Endothelial cell of umbilical vein (primary cell): ENCODE results near the gene GRAMD4. TPM values are rescaled to one million over a fixed set of nuclear protein-coding genes. Genes with fewer than 3 reads are reported as not detected.

Experiments used
- BruUV-seq: library from RNA; stranded (reverse); fragments of 400-500 nt; replicated peaks from 2 replicates; lab custom pipeline; 2021; lab: Mats Ljungman, UMichigan
- CTCF ChIA-PET: fragments of 300-600, 350-600 bp; sonication (Branson Sonifier 250); formaldehyde crosslinking; loops from one replicate; lab custom pipeline; 2021; ENCODE audit warnings: antibody characterized with exemption, inconsistent platforms; lab: Charles Lee
- POLR2A ChIA-PET: fragments of 300-600, 350-600 bp; sonication (Branson Sonifier 250); formaldehyde crosslinking; loops from one replicate; lab custom pipeline; 2021; ENCODE audit warnings: antibody characterized with exemption, inconsistent platforms; lab: Charles Lee
- DNase-seq: peaks from one replicate; pipeline ENCODE4 v3.0.0-alpha.2; 2011; ENCODE audit warnings: low read depth, low spot score
- FAIRE-seq: peaks from 2 replicates; lab custom pipeline; 2011; peaks lifted over from hg19 to GRCh38; lab: Jason Lieb, UNC
- H2AFZ ChIP-seq: 2 replicates; pipeline ENCODE4 v1.6.0; 2012; ENCODE audit warnings: low read depth, low read length, control low read depth, inconsistent platforms
- H3K27ac ChIP-seq: 2 replicates; pipeline ENCODE4 v1.5.1; 2011; ENCODE audit warnings: low read depth, mild to moderate bottlenecking, control low read depth, low read length, moderate library complexity; ENCODE audit not compliant: insufficient read depth
- H3K27me3 ChIP-seq, 2 experiments: 2 replicates each; pipeline versions ENCODE4 v1.6.0 to v1.6.1; 2011; ENCODE audit warnings: low read length in 2 of 2, mixed read lengths in 1 of 2; ENCODE audit not compliant: control insufficient read depth in 2 of 2, insufficient read depth in 2 of 2
- H3K36me3 ChIP-seq, 2 experiments: 2 replicates in 1 of 2; 3 replicates in 1 of 2; pipeline ENCODE4 v1.5.1; 2011; ENCODE audit warnings: low read length in 2 of 2, mild to moderate bottlenecking in 1 of 2, moderate library complexity in 1 of 2; ENCODE audit not compliant: control insufficient read depth in 2 of 2, insufficient read depth in 2 of 2; ENCODE audit errors: extremely low read depth in 1 of 2
- H3K4me1 ChIP-seq: 3 replicates; pipeline ENCODE4 v1.5.1; 2011; ENCODE audit warnings: mild to moderate bottlenecking, low read length; ENCODE audit not compliant: control insufficient read depth, insufficient read depth; ENCODE audit errors: extremely low read depth
- H3K4me2 ChIP-seq: 2 replicates; pipeline ENCODE4 v1.6.1; 2011; ENCODE audit warnings: low read length, control low read depth, mixed read lengths; ENCODE audit not compliant: insufficient read depth
- H3K4me3 ChIP-seq, 3 experiments: fragments of 200-600 bp in 1 of 3; sonication (generic), shearing (Covaris generic) in 1 of 3; replicated peaks in 1 of 3; 2 replicates each; pipeline ENCODE4 v1.5.1; 2011 to 2016; ENCODE audit warnings: control low read depth in 3 of 3, low read length in 3 of 3, mild to moderate bottlenecking in 2 of 3, inconsistent platforms in 1 of 3, low read depth in 1 of 3, moderate library complexity in 1 of 3; ENCODE audit not compliant: insufficient read depth in 1 of 3
- H3K79me2 ChIP-seq: 2 replicates; pipeline ENCODE4 v1.6.0; 2012; ENCODE audit warnings: low read length, inconsistent platforms; ENCODE audit not compliant: control insufficient read depth, insufficient read depth
- H3K9ac ChIP-seq: replicated peaks from 2 replicates; pipeline ENCODE3; 2011; ENCODE audit warnings: low read length, control low read depth; ENCODE audit not compliant: insufficient read depth; ENCODE audit errors: extremely low read depth
- H3K9me1 ChIP-seq: replicated peaks from 3 replicates; pipeline ENCODE4 v1.6.0; 2011; ENCODE audit warnings: mild to moderate bottlenecking, low read length; ENCODE audit not compliant: control insufficient read depth, insufficient read depth; ENCODE audit errors: extremely low read depth
- H3K9me3 ChIP-seq: replicated peaks from 2 replicates; pipeline ENCODE4 v1.5.1; 2012; ENCODE audit warnings: low read length, inconsistent platforms; ENCODE audit not compliant: control insufficient read depth, insufficient read depth
- H4K20me1 ChIP-seq: replicated peaks from 2 replicates; pipeline ENCODE3; 2011; ENCODE audit warnings: mild to moderate bottlenecking, low read length; ENCODE audit not compliant: control insufficient read depth, insufficient read depth; ENCODE audit errors: extremely low read depth
- CTCF ChIP-seq, 2 donors: IDR thresholded peaks; 1 replicate in 1 of 2; 2 replicates in 1 of 2; pipeline ENCODE4 v1.5.1; 2011; ENCODE audit warnings: low read length in 2 of 2, mild to moderate bottlenecking in 2 of 2, moderate library complexity in 2 of 2, control low read depth in 1 of 2, inconsistent platforms in 1 of 2, low read depth in 1 of 2; ENCODE audit not compliant: insufficient read depth in 1 of 2; ENCODE audit errors: extremely low read depth in 1 of 2
- EZH2 ChIP-seq: IDR thresholded peaks from 2 replicates; pipeline ENCODE4 v1.6.1; 2012; ENCODE audit warnings: borderline replicate concordance, low read depth, mild to moderate bottlenecking, moderate library complexity, low read length, inconsistent platforms; ENCODE audit not compliant: severe bottlenecking
- FOS ChIP-seq: IDR thresholded peaks from 2 replicates; pipeline ENCODE4 v1.6.1; 2011; ENCODE audit warnings: mild to moderate bottlenecking, low read length, moderate library complexity, borderline replicate concordance; ENCODE audit not compliant: insufficient read depth
- GATA2 ChIP-seq: IDR thresholded peaks from 2 replicates; pipeline ENCODE4 v1.7.0; 2011; ENCODE audit warnings: low read depth, mild to moderate bottlenecking, moderate library complexity, mixed read lengths, low read length; ENCODE audit not compliant: insufficient read length, insufficient read depth
- JUN ChIP-seq: IDR thresholded peaks from 2 replicates; pipeline ENCODE4 v1.6.1; 2011; ENCODE audit warnings: borderline replicate concordance, low read depth; ENCODE audit not compliant: insufficient read length, insufficient read depth
- MAX ChIP-seq: IDR thresholded peaks from 2 replicates; pipeline ENCODE4 v1.6.1; 2011; ENCODE audit not compliant: insufficient read depth, insufficient read length
- MYC ChIP-seq: IDR thresholded peaks from one replicate; pipeline ENCODE4 v1.6.1; 2011; ENCODE audit warnings: mild to moderate bottlenecking, low read depth, low read length
- POLR2A ChIP-seq: IDR thresholded peaks from 2 replicates; pipeline ENCODE4 v1.6.1; 2012; ENCODE audit warnings: low read depth, mild to moderate bottlenecking, control low read depth, low read length
- POLR2AphosphoS5 ChIP-seq: IDR thresholded peaks from 2 replicates; pipeline ENCODE4 v1.6.1; 2012; ENCODE audit warnings: low read depth, mild to moderate bottlenecking, control low read depth, low read length, moderate library complexity; ENCODE audit not compliant: insufficient read depth
- dilution Hi-C: fragments of 300-500 bp; cut with MboI; formaldehyde crosslinking; loops from one replicate; pipeline ENCODE4 v1.15.0; 2019; ENCODE audit warnings: low sequenced_read_pairs; ENCODE audit not compliant: extremely low pct_ligation_motif_present
- intact Hi-C: fragments of 100-400 bp; cut with micrococcal nuclease; formaldehyde crosslinking; loops from one replicate; pipeline ENCODE4 v1.10.0; 2022
- polyA plus RNA-seq, 4 experiments: library from polyadenylated mRNA; depleted of rRNA in 3 of 4; stranded (reverse) in 3 of 4; unstranded in 1 of 4; fragments of >200 nt; gene quantifications; 2 replicates each; pipeline versions ENCODE4 v1.2.1 to v1.2.3, GENCODE V29; 2011 to 2012; ENCODE audit warnings: missing spikeins in 1 of 4
- total RNA-seq: library from RNA; stranded (reverse); gene quantifications from 2 replicates; pipeline ENCODE4 v1.2.3, GENCODE V29; 2021

Gene GRAMD4
- total and polyA plus RNA-seq, 2 donors (not counting 3 experiments of a cell fraction or from before 2014, with no cell fraction given), result 5.9 to 14.8 TPM

GRCh38 chr22:46592390-46592872 is 27.8 kb upstream of the GRAMD4 start:
- Histone ChIP-seq H3K9ac (no peak overlapping the region), H2AFZ (no peak overlapping the region), H3K79me2 (no peaks in the 10 kb centered on the region), H4K20me1 (no peaks in the 10 kb centered on the region), H3K27ac (no peak overlapping the region), H3K27me3 (no peaks in the 10 kb centered on the region), H3K9me3 (no peaks in the 10 kb centered on the region), H3K4me3 (no peak overlapping the region), H3K4me1 (no peaks in the 10 kb centered on the region), H3K36me3 (no peaks in the 10 kb centered on the region), H3K4me2 (peak overlapping the region; percentile 44), H3K9me1 (no peaks in the 10 kb centered on the region)
- dilution Hi-C loops, result no loop called here
- DNase-seq (peak; percentile 37), FAIRE-seq (peak; percentile 42)
- TF ChIP-seq POLR2AphosphoS5, result no peak
- TF ChIP-seq JUN, result no peak
- TF ChIP-seq MAX, result no peak
- ChIA-PET POLR2A (no interaction called here), CTCF (no interaction called here)
- intact Hi-C loops, result no loop called here
- no TSS peak for BruUV-seq

- no peak overlapping the region for H3K9ac ChIP-seq
- intact Hi-C loops (no loop called here), dilution Hi-C loops (no loop called here)
- no peaks in the 10 kb centered on the region for H3K4me1 ChIP-seq
- H3K4me3 ChIP-seq, result no peak overlapping the region
- H3K9me3 ChIP-seq, result no peaks in the 10 kb centered on the region
- H3K27ac ChIP-seq, result no peak overlapping the region
- TF ChIP-seq CTCF (IDR thresholded peaks at IDR 0.05; ENCODE audit: extremely low read depth in 1 of 2, insufficient read depth in 1 of 2, low read depth in 1 of 2, low read length in 2 of 2) (no peak), FOS (no peak), EZH2 (no peak), MYC (no peak), POLR2AphosphoS5 (no peak), MAX (no peak), POLR2A (no peak), JUN (no peak), GATA2 (no peak)
- no peaks in the 10 kb centered on the region for H3K27me3 ChIP-seq
- POLR2A ChIA-PET, result no interaction called here
- no TSS peak for BruUV-seq
- no peaks in the 10 kb centered on the region for H3K9me1 ChIP-seq
- H3K36me3 ChIP-seq, result no peaks in the 10 kb centered on the region
- no peak overlapping the region for H3K4me2 ChIP-seq
- CTCF ChIA-PET, result no interaction called here
- DNase-seq (no peak), FAIRE-seq (no peak)
- H2AFZ ChIP-seq, result no peak overlapping the region
- no peaks in the 10 kb centered on the region for H4K20me1 ChIP-seq
- H3K79me2 ChIP-seq, result no peaks in the 10 kb centered on the region
These were observed 26.9 kb upstream of the GRAMD4 start for GRCh38 chr22:46593211-46593681.
